Activated CD4-positive, alpha-beta T cell treated with anti-CD3 and anti-CD28 coated beads for 1 hour (primary cell): ENCODE results near the gene ZNF471.
A peak's percentile ranks its signal among the peaks of the same experiment; 100 is the strongest.

ENCODE experiments used
- DNase-seq: peaks from one replicate; pipeline ENCODE4 v3.0.0-alpha.2; 2020

Gene ZNF471

GRCh38 chr19:56507446-56508289 is at the start of gene ZNF471:
ZNF471 (plus strand) TSS chr19:56507855; CDS start chr19:56511572, 3,717 bp downstream.
- peak; percentile 70 for DNase-seq

- DNase-seq, result no peak
Measured at GRCh38 chr19:56474308-56474707, 33.3 kb upstream of the ZNF471 start.

DNA sequence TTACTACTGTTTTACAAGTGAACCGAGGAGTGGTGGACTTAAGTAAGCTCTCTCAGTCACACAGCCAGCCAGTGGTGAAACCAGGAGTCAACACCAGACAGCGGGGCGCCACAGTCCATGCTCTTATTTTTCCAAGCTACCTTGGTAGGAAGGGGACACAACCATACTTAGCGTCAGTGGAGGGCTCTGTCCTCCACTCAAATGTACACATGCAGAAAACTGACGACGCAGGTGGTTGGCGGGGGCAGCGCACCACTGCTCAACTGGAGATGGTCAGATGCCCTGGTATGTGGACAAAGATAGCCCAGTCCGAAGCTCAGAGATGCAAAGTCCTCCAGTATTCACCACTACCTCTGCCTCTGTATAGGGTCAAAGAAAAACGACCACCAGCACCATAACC is 31.6 kb upstream of the ZNF471 start:
- DNase-seq, result no peak

DNA sequence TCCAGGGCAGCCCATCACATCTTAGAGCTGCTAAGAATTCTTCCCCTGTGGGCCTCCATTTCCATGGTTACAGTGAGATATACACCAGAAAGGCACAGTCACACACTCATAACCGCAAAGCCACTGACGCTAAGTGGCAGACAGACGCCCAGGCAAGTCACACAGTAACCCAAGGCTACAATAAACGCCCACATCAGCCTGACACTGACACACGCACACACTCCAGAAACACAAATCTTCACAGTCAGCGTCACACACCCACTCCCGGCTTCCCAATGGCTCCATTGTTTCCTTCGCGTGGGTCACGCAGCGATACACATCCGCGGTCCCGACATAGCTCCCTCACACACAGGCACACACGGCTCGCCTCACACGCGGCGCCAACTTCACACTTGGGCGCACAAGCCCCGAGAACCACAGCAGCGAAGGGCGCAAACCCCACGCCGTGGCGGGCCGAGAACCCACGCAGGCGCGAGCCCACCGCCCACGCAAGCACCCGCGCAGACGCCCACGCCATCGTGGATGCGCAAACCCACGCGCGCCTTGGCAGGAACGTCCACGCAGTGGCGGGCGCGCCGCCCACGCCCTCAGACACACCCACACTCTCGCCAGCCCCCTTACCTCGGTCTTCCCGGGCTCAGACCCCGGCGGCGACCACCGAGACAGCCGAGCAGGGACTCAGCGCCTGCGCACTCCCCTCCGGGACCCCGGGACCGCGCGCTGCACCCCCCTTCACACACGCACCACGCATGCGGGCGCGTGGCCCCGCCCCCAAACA is 30.8 kb upstream of the ZNF471 start, which contains the start of gene ZNF667:
TSS of gene ZNF667 (minus strand) at position 695 of the 778 bp plus-strand sequence. CDS start 14,975 bp downstream, outside the sequence.
- no peak for DNase-seq

DNA sequence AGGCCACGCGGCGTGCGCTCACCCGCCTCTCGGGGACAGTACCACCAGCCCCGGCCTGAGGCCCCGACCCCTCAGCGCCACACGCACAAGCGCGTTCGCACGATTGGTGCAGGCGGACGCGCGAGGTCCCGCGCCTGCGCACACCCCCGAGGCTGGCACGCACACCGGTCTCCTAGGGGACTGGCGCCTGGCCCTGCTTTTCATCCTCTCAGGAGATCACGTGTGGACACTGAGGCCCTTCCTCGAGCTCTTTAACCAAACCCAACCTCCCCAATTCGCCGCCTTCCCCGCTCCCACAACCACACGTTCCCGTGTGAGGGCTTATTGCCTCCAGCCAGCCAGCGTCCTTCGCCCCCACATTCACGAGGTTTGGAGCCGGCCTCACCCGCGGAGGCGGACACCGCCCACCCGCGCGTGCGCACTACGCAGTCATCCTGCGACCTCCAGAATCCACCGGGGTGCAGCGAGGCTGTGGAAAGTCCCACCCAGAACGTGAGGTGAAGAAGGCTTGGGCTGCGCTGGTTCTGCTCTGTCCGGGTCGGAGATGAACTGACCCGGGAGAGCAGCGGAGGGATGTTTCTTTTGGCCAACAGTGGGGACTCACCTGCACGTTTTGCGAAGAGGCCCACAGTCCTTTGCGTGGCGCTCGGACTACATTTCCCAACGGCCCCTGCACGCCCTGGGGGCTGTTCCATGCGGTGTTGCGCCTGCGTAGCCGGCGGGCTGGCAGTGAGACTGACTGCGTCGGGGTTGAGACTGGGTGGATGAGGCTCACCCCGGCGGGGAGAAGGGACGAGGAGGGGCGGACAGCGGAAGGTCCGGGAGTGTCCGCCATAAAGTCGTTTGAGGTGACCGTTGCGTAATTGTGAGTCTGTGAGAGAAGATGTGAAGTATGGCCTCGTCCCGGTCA is 30.0 kb upstream of the ZNF471 start:
- DNase-seq, result peak; percentile 45

- no peak for DNase-seq
Measured at GRCh38 chr19:56491399-56491798, 16.3 kb upstream of the ZNF471 start.

DNA sequence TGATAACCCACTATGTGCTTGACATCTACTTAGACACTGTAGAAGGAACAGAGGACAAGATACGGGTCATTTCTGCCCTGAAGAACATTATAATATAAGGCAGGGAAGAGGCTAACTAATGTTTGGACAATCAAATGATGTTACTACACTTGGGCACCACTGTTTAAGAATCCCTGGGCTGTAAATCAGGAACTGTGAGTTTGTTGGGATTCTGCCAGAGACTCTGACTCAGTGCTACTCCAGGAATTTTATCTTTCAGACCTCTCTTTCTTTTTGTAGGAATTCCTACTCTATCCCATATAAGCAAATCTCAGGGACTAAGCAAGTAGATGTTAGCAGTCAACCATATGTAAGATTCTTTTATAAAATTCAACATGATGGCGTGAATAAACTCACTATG is 3.1 kb upstream of the ZNF471 start:
- no peak for DNase-seq

DNA sequence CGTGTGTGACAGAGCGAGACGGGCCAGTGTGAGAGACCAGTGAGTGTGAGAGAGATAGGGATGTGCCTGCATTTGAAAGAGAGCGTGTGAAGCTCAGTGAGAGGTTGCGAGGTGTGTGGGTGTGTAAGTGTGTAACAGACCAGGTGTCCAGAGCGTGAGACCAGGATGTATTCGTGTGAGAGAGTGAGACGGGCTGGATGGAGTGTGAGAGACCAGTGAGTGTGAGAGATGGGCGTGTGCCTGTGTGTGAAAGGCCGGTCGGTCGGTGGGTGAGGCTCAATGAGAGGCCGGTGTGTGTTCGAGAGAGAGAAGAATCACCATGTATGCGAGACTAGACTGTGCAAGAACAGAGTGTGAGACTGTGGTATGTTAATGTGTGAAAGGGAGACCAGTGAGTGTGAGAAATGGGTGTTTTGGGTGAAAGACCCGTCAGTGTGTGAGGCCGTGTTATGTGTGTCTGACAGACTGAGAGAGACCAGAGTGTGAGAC is 679 bp downstream of the ZNF471 start:
- DNase-seq, result no peak

DNA sequence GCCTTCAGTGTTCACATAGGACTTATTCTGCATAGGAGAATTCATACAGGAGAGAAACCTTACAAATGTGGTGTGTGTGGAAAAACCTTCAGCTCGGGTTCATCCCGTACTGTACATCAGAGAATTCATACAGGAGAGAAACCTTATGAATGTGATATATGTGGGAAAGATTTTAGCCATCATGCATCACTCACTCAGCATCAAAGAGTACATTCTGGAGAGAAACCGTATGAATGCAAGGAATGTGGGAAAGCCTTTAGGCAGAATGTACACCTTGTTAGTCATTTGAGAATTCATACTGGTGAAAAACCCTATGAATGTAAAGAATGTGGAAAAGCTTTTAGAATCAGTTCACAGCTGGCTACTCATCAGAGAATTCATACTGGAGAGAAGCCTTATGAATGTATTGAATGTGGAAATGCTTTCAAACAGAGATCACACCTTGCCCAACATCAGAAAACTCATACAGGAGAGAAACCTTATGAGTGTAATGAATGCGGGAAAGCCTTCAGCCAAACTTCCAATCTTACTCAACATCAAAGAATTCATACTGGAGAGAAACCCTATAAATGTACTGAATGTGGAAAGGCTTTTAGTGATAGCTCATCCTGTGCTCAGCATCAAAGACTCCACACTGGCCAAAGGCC is 17.7 kb downstream of the ZNF471 start:
- DNase-seq, result no peak

DNA sequence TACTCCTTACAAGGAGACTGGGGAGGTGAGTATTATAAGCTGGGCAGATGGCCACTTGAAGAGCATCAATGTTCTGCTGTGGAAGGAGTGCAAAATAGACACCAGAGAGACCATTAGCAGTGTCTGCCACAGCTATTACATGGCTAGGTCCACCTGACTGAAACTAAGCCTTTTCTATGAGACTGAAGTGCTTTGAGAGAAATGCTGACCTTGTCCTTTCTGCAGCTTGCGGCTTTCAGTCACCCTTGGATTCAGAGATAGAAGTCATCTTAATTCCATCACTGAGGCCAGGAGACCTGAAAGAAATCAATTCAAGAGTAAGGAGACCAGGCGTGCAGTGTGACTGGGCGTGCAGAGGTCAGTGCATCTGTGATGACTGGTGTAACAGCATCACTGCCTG is 29.8 kb downstream of the ZNF471 start:
- DNase-seq, result no peak

- peak; percentile 84 for DNase-seq
Measured at GRCh38 chr19:56538254-56538760, 30.7 kb downstream of the ZNF471 start.

DNA sequence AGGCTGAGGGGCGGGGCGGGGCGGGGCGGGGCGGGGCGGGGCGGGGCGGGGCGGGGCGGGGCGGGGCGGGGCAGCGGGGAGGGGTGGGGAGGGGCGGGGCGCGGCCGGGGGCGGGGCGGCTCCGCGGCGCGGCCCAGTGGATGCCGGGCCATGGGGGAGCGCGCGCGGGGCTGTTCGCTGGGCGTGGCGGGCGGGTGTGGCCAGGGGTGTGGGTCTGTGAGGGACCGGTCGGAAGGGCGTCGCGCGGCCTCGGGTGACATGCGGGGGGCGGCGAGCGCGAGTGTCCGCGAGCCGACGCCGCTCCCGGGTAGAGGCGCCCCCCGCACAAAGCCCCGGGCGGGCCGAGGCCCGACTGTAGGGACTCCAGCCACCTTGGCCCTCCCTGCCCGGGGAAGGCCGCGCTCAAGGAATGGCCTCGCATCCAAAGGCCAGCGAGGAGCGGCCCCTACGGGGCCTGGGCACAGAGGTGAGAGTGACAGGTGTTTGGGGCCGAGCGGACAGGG is 31.2 kb downstream of the ZNF471 start, which contains the start of gene ZFP28:
TSS of gene ZFP28 (plus strand) at position 188 of the 503 bp plus-strand sequence. CDS start at position 259, 71 bp downstream.
- no peak for DNase-seq

DNA sequence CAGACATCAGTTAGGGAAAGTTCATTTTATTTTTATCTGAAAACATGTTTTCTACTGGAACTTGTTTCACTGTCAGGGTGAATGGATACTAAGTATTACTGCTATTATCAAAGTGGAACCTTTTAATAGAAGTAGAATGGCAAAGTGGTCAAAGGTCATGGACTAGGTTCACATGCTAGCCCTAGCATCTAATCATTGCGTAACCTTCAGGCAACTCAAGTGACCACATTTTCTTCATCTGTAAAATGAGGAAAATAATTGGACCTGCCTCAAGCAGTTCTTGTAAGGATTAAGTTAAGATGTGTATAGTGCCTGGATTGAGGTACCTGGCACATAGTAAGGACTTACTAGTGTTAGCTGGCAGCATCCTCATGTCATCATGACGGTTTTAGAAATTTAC is 36.1 kb downstream of the ZNF471 start:
- DNase-seq, result no peak

- DNase-seq, result no peak
Measured at GRCh38 chr19:56547535-56547934, 39.9 kb downstream of the ZNF471 start.

- no peak for DNase-seq
Measured at GRCh38 chr19:56554272-56554869, 46.7 kb downstream of the ZNF471 start.

DNA sequence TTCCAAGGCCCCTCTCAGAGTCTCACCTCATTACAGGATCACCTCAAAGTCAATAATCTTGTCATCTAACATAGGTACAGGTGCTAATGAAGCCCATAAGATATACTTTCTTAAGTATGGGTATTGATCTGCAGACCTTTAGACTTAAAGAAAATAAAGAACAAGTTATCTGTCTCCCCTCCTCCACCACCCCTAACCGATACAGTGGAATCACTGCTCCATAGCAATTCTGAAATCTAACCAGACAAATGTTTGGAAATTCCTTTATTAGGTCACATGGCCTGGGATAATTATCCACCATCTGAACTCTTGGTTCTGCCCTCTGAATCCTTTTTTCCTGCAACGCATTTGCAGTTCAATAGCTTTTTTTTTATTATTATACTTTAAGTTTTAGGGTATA is 55.1 kb downstream of the ZNF471 start:
- DNase-seq, result no peak

DNA sequence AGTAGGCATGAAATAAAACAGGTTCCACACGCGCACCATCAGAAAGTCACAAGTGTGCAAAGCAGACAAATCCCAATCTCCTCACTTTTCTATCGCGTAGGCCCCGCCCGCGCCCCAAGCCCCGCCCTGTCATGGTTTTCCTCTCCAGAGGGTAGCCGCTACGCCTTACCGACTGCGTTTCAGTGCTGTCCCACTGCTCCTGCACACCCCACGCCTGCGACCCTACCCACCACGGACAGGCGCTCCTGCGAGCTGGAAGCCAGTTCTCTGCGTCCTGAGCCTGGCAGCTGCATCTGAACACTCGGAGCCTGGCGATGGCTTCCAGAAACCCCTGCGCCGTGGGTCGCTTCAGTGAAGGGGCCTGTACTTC is 59.2 kb downstream of the ZNF471 start:
- peak; percentile 9 for DNase-seq

GRCh38 chr19:56567274-56568120 is 59.8 kb downstream of the ZNF471 start, which contains the start of gene ZNF470:
ZNF470 (plus strand) TSS chr19:56567468; CDS start chr19:56570312, 2,844 bp downstream.
- DNase-seq, result peak; percentile 80

DNA sequence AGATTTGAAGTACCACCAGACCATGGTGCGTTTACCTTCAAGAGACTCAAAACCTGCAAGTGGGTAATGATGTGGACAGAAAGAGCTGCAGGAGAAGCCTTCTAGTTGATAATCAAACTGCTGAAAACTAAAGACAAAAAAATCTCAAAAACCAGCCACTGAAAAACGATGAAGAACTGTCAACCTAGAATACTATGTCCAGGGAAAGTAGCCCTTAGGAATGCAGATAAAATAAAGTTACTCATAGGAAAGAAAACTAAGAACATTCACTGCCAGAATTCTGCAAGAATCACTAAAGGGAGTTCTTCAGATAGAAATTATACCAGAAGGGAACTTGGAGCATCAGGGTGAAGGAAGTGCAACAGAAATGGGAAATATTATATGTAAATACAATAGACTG is 64.9 kb downstream of the ZNF471 start:
- DNase-seq, result no peak

- no peak for DNase-seq
Measured at GRCh38 chr19:56573914-56574313, 66.3 kb downstream of the ZNF471 start.
